Measurements from ENCODE around the gene PCLAF.
"Not testable (repeated sequence)": the region's sequence is repeated elsewhere in the genome, so short reads cannot be mapped to it uniquely, and the experiment has no call there.

Gene PCLAF

GRCh38 chr15:64387562-64388168, 6.4 kb upstream of the PCLAF start, which contains the start of gene TRIP4:
TSS of gene TRIP4 (plus strand) at chr15:64387836. CDS start at chr15:64387864, 28 bp downstream.
- in situ Hi-C loops (cut with HindIII; ENCODE audit: low pct_unique_long_range_greater_than_20kb, low sequenced_read_pairs): no loop called here
- no peak for TF ChIP-seq JUND (IDR thresholded peaks at IDR 0.05; ENCODE audit: low read depth)
- peak; percentile 82 to 98 for DNase-seq (ENCODE audit: low read depth in 1 of 2, low spot score in 1 of 2)

GRCh38 chr15:64386291-64386690, 5.0 kb upstream of the PCLAF start:
- TF ChIP-seq JUND (IDR thresholded peaks at IDR 0.05; ENCODE audit: low read depth): no peak
- DNase-seq (ENCODE audit: low read depth in 1 of 2, low spot score in 1 of 2): no peak
- in situ Hi-C loops (cut with HindIII; ENCODE audit: low pct_unique_long_range_greater_than_20kb, low sequenced_read_pairs): no loop called here

GRCh38 chr15:64383760-64384159, 2.5 kb upstream of the PCLAF start:
- no peak for DNase-seq (ENCODE audit: low read depth in 1 of 2, low spot score in 1 of 2)
- in situ Hi-C loops (cut with HindIII; ENCODE audit: low pct_unique_long_range_greater_than_20kb, low sequenced_read_pairs): no loop called here
- no peak for TF ChIP-seq JUND (IDR thresholded peaks at IDR 0.05; ENCODE audit: low read depth)

GRCh38 chr15:64380130-64380870, 941 bp downstream of the PCLAF start:
- DNase-seq (ENCODE audit: low read depth in 1 of 2, low spot score in 1 of 2); in situ Hi-C loops (cut with HindIII; ENCODE audit: low pct_unique_long_range_greater_than_20kb, low sequenced_read_pairs): not testable (repeated sequence)

GRCh38 chr15:64379216-64379960, 1.9 kb downstream of the PCLAF start:
- in situ Hi-C loops (cut with HindIII; ENCODE audit: low pct_unique_long_range_greater_than_20kb, low sequenced_read_pairs): no loop called here
- TF ChIP-seq JUND (IDR thresholded peaks at IDR 0.05; ENCODE audit: low read depth): no peak
- DNase-seq (ENCODE audit: low read depth in 1 of 2, low spot score in 1 of 2): no peak

GRCh38 chr15:64373360-64373759, 7.9 kb downstream of the PCLAF start:
- no peak for TF ChIP-seq JUND (IDR thresholded peaks at IDR 0.05; ENCODE audit: low read depth)
- no peak for DNase-seq (ENCODE audit: low read depth in 1 of 2, low spot score in 1 of 2)
- in situ Hi-C loops (cut with HindIII; ENCODE audit: low pct_unique_long_range_greater_than_20kb, low sequenced_read_pairs): no loop called here

- in situ Hi-C loops (cut with HindIII; ENCODE audit: low pct_unique_long_range_greater_than_20kb, low sequenced_read_pairs); DNase-seq (ENCODE audit: low read depth in 1 of 2, low spot score in 1 of 2): not testable (repeated sequence)
Measured at GRCh38 chr15:64371383-64371782, 9.9 kb downstream of the PCLAF start.

- DNase-seq (ENCODE audit: low read depth in 1 of 2, low spot score in 1 of 2): no peak
- no peak for TF ChIP-seq JUND (IDR thresholded peaks at IDR 0.05; ENCODE audit: low read depth)
- in situ Hi-C loops (cut with HindIII; ENCODE audit: low pct_unique_long_range_greater_than_20kb, low sequenced_read_pairs): no loop called here
Measured at GRCh38 chr15:64369078-64369607, 12.1 kb downstream of the PCLAF start.

- TF ChIP-seq JUND (IDR thresholded peaks at IDR 0.05; ENCODE audit: low read depth): no peak
- in situ Hi-C loops (cut with HindIII; ENCODE audit: low pct_unique_long_range_greater_than_20kb, low sequenced_read_pairs): no loop called here
- DNase-seq (ENCODE audit: low read depth in 1 of 2, low spot score in 1 of 2): no peak
Measured at GRCh38 chr15:64361259-64361658, 20.0 kb downstream of the PCLAF start.

GRCh38 chr15:64356710-64357040, 24.6 kb downstream of the PCLAF start:
- no peak for TF ChIP-seq JUND (IDR thresholded peaks at IDR 0.05; ENCODE audit: low read depth)
- in situ Hi-C loops (cut with HindIII; ENCODE audit: low pct_unique_long_range_greater_than_20kb, low sequenced_read_pairs): no loop called here

GRCh38 chr15:64355944-64356709, 25.1 kb downstream of the PCLAF start, which contains the start of gene CSNK1G1:
TSS of gene CSNK1G1 (minus strand) at chr15:64356173. CDS start at chr15:64300499, 55,674 bp downstream.
- peak; percentile 48 to 97 for DNase-seq (ENCODE audit: low read depth in 1 of 2, low spot score in 1 of 2)
- in situ Hi-C loops (cut with HindIII; ENCODE audit: low pct_unique_long_range_greater_than_20kb, low sequenced_read_pairs): no loop called here
- TF ChIP-seq JUND (IDR thresholded peaks at IDR 0.05; ENCODE audit: low read depth): no peak

More at GRCh38 chr15:64356710-64357040, 24.6 kb downstream of the PCLAF start:
- DNase-seq (ENCODE audit: low read depth in 1 of 2, low spot score in 1 of 2): no peak

GRCh38 chr15:64355348-64355943, 25.8 kb downstream of the PCLAF start:
- DNase-seq (ENCODE audit: low read depth in 1 of 2, low spot score in 1 of 2): no peak
- no peak for TF ChIP-seq JUND (IDR thresholded peaks at IDR 0.05; ENCODE audit: low read depth)
- in situ Hi-C loops (cut with HindIII; ENCODE audit: low pct_unique_long_range_greater_than_20kb, low sequenced_read_pairs): no loop called here

Measured in T47D (cell line).